SU-DHL-6 (cell line): ENCODE data around the gene RTEL1.

ENCODE experiments used
- H2AFZ ChIP-seq: fragments of 200-600 bp; sonication (generic); 2 replicates; pipeline ENCODE4 v1.6.1; 2014; ENCODE audit warnings: low read depth, mild to moderate bottlenecking, moderate library complexity, mixed read lengths, antibody characterized with exemption, low read length; ENCODE audit not compliant: severe bottlenecking
- H3F3A ChIP-seq: fragments of 200-600 bp; shearing (Covaris generic); 2 replicates; pipeline ENCODE4 v1.6.0; 2016; ENCODE audit warnings: antibody characterized with exemption, mild to moderate bottlenecking; ENCODE audit not compliant: insufficient read depth
- H3K27ac ChIP-seq: fragments of 200-600 bp; sonication (generic); 2 replicates; pipeline ENCODE4 v1.5.1; 2016; ENCODE audit warnings: low read depth, mild to moderate bottlenecking, low read length, moderate library complexity, mixed read lengths
- H3K27me3 ChIP-seq: fragments of 200-600 bp; sonication (generic), shearing (Covaris generic); 2 replicates; pipeline ENCODE4 v1.6.0; 2014; ENCODE audit warnings: mild to moderate bottlenecking, low read length
- H3K36me3 ChIP-seq: fragments of 200-600 bp; sonication (generic); 2 replicates; pipeline ENCODE4 v1.6.1; 2014; ENCODE audit warnings: mild to moderate bottlenecking, low read length, mixed read lengths
- H3K4me2 ChIP-seq: fragments of 300-600, 200-600 bp; shearing (Covaris generic), sonication (generic); 2 replicates; pipeline ENCODE4 v1.6.0; 2014; ENCODE audit warnings: low read length, low read depth, mild to moderate bottlenecking; ENCODE audit not compliant: poor library complexity, severe bottlenecking
- H3K4me3 ChIP-seq: fragments of 200-600 bp; sonication (generic); 2 replicates; pipeline ENCODE4 v1.5.1; 2014; ENCODE audit warnings: antibody characterized with exemption, low read length, mild to moderate bottlenecking, mixed read lengths; ENCODE audit not compliant: insufficient read depth, poor library complexity, severe bottlenecking
- H3K79me2 ChIP-seq: fragments of 200-600 bp; sonication (generic); 2 replicates; pipeline ENCODE4 v1.6.1; 2014; ENCODE audit warnings: mild to moderate bottlenecking, low read length, moderate library complexity; ENCODE audit not compliant: insufficient read depth
- H3K9ac ChIP-seq: fragments of 200-600 bp; sonication (generic); 2 replicates; pipeline ENCODE4 v1.7.0; 2014; ENCODE audit warnings: mild to moderate bottlenecking, low read length
- H3K9me2 ChIP-seq: fragments of 200-600 bp; sonication (generic); replicated peaks from 2 replicates; pipeline ENCODE4 v1.6.1; 2014; ENCODE audit warnings: low read length; ENCODE audit not compliant: insufficient read depth
- H3K9me3 ChIP-seq: fragments of 200-600 bp; sonication (generic); 2 replicates; pipeline ENCODE4 v1.6.1; 2014; ENCODE audit warnings: low read length, mixed read lengths; ENCODE audit not compliant: insufficient read depth
- H4K20me1 ChIP-seq: fragments of 200-600 bp; sonication (generic); 2 replicates; pipeline ENCODE4 v1.6.1; 2014; ENCODE audit warnings: low read depth, mild to moderate bottlenecking, antibody characterized with exemption, low read length, moderate library complexity, mixed read lengths
- CTCF ChIP-seq: fragments of 200-600 bp; sonication (generic); IDR thresholded peaks from one replicate; pipeline ENCODE4 v1.5.1; 2017; ENCODE audit warnings: antibody characterized with exemption, mild to moderate bottlenecking, low read length, moderate library complexity; ENCODE audit not compliant: insufficient read depth, poor library complexity, severe bottlenecking
- EZH2phosphoT487 ChIP-seq: fragments of 200-600 bp; sonication (generic), shearing (Covaris generic); conservative IDR thresholded peaks from 2 replicates; pipeline ENCODE4 v1.6.1; 2018; ENCODE audit warnings: mild to moderate bottlenecking, antibody characterized with exemption, low read length, moderate library complexity, mixed read lengths

Gene RTEL1

GRCh38 chr20:63701329-63702035 is 43.4 kb downstream of the RTEL1 start:
- Histone ChIP-seq H3F3A (no peaks in the 10 kb centered on the region), H4K20me1 (0 out of 2 replicates have a peak, but pooled peaks cover 3% of the 10 kb centered on the region)

GRCh38 chr20:63702036-63702665 is 44.0 kb downstream of the RTEL1 start:
- no peak overlapping the region for H3K9ac ChIP-seq
- H3F3A ChIP-seq: no peaks in the 10 kb centered on the region

More at GRCh38 chr20:63701329-63702035, 43.4 kb downstream of the RTEL1 start:
- Histone ChIP-seq H3K9ac (no peak overlapping the region), H3K9me2 (no peaks in the 10 kb centered on the region), H3K27me3 (no peaks in the 10 kb centered on the region), H3K27ac (no peak overlapping the region), H3K9me3 (no peaks in the 10 kb centered on the region), H2AFZ (no peak overlapping the region), H3K4me3 (no peak overlapping the region), H3K36me3 (no peaks in the 10 kb centered on the region), H3K4me2 (no peak overlapping the region), H3K79me2 (peaks cover 7% of the 10 kb centered on the region)
- TF ChIP-seq CTCF: no peak
- TF ChIP-seq EZH2phosphoT487: no peak

DNA sequence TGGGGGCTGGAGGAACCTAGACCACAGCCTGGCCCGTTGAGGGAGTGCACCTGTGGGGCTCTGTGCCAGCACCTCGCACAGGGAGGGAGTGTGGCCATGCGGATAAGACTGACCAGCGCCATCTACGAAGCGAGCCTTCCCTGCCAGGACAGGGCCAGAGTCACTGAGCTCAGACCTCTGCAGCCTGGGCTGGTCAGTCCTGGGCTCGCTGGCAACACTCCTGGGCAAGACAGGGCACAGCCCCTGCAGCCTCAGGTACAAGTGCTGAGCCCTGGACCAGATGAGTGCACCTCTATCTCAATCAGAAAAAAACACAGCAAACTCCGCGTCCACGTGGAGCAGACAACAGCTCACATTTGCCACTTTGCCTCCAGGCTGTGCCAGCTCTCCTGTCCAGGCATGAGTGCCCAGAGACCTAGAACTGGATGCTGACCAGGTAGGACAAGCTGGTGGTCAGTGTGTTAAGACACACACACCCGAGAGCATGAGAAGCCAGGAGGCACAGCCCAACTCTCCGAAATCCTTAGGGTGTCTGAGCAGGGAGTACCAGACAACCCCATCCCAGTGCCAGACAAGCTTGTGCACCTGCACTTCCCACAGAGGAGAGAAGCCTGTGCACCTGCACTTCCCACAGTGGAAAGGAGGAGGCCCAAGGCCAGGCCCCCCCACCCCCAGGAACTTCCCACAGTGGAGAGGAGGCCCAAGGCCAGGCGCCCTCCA is 44.8 kb downstream of the RTEL1 start:
- no peaks in the 10 kb centered on the region for H3F3A ChIP-seq
- no peaks in the 10 kb centered on the region for H3K27me3 ChIP-seq
- H3K27ac ChIP-seq: no peak overlapping the region
- H2AFZ ChIP-seq: no peak overlapping the region
- TF ChIP-seq CTCF (no peak), EZH2phosphoT487 (no peak)
- H3K79me2 ChIP-seq: peaks cover 16% of the 10 kb centered on the region
- no peaks in the 10 kb centered on the region for H3K36me3 ChIP-seq
- no peak overlapping the region for H3K4me2 ChIP-seq
- 0 out of 2 replicates have a peak, but pooled peaks cover 4% of the 10 kb centered on the region for H4K20me1 ChIP-seq
- H3K9ac ChIP-seq: no peak overlapping the region
- H3K9me3 ChIP-seq: no peaks in the 10 kb centered on the region
- no peaks in the 10 kb centered on the region for H3K9me2 ChIP-seq
- H3K4me3 ChIP-seq: no peak overlapping the region

More at GRCh38 chr20:63702036-63702665, 44.0 kb downstream of the RTEL1 start:
- no peak for TF ChIP-seq CTCF
- TF ChIP-seq EZH2phosphoT487: no peak
- Histone ChIP-seq H3K9me3 (no peaks in the 10 kb centered on the region), H3K4me3 (no peak overlapping the region), H3K27me3 (no peaks in the 10 kb centered on the region), H2AFZ (no peak overlapping the region), H3K79me2 (peaks cover 13% of the 10 kb centered on the region), H3K9me2 (no peaks in the 10 kb centered on the region), H3K4me2 (no peak overlapping the region), H4K20me1 (0 out of 2 replicates have a peak, but pooled peaks cover 4% of the 10 kb centered on the region), H3K36me3 (no peaks in the 10 kb centered on the region), H3K27ac (no peak overlapping the region)
